Mammary epithelial cell (primary cell): ENCODE results near the gene JKAMP.

ENCODE experiments used
- EZH2 ChIP-seq: IDR thresholded peaks from 2 replicates; pipeline ENCODE4 v1.6.1; 2012; ENCODE audit warnings: low read length, inconsistent platforms, borderline replicate concordance
- TF ChIP-seq, protein P1 (sequence below), 2 donors: IDR thresholded peaks in 1 of 2; conservative IDR thresholded peaks in 1 of 2; 2 replicates each; pipeline ENCODE4 v1.5.1; 2011 to 2012; ENCODE audit warnings: inconsistent platforms in 2 of 2, low read length in 2 of 2, mild to moderate bottlenecking in 2 of 2, control low read depth in 1 of 2, low read depth in 1 of 2; ENCODE audit not compliant: insufficient read depth in 1 of 2; ENCODE audit errors: extremely low read depth in 1 of 2

- TF ChIP-seq, protein P1, sequence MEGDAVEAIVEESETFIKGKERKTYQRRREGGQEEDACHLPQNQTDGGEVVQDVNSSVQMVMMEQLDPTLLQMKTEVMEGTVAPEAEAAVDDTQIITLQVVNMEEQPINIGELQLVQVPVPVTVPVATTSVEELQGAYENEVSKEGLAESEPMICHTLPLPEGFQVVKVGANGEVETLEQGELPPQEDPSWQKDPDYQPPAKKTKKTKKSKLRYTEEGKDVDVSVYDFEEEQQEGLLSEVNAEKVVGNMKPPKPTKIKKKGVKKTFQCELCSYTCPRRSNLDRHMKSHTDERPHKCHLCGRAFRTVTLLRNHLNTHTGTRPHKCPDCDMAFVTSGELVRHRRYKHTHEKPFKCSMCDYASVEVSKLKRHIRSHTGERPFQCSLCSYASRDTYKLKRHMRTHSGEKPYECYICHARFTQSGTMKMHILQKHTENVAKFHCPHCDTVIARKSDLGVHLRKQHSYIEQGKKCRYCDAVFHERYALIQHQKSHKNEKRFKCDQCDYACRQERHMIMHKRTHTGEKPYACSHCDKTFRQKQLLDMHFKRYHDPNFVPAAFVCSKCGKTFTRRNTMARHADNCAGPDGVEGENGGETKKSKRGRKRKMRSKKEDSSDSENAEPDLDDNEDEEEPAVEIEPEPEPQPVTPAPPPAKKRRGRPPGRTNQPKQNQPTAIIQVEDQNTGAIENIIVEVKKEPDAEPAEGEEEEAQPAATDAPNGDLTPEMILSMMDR (conservative IDR thresholded peaks at IDR 0.05 in 1 of 2, IDR thresholded peaks at IDR 0.05 in 1 of 2; ENCODE audit: extremely low read depth in 1 of 2, insufficient read depth in 1 of 2, low read depth in 1 of 2, low read length in 2 of 2) = peak; percentile 98 to 99
- TF ChIP-seq EZH2 = no peak
Measured at GRCh38 chr14:59507063-59507751, 22.9 kb downstream of the JKAMP start.
